Skin epidermis (tissue), 12 donors: ENCODE results near the gene TBL1Y.
"Not testable (repeated sequence)": the region's sequence is repeated elsewhere in the genome, so short reads cannot be mapped to it uniquely, and the experiment has no call there.

Source experiments
- H3K27ac ChIP-seq, 21 experiments: fragments of 200-600 bp; sonication (generic) in 11 of 21; one replicate each; pipeline ENCODE4 v1.5.0; 2020; ENCODE audit warnings: mild to moderate bottlenecking in 3 of 21, inconsistent platforms in 2 of 21, moderate library complexity in 2 of 21
- H3K4me3 ChIP-seq, 7 experiments: fragments of 200-600 bp; sonication (generic) in 2 of 7; one replicate each; pipeline ENCODE4 v1.5.0; 2020; ENCODE audit warnings: inconsistent platforms in 2 of 7, mild to moderate bottlenecking in 2 of 7, moderate library complexity in 1 of 7

TBL1Y gene

GRCh38 chrY:7041983-7042382 lies 131.5 kb downstream of the TBL1Y start:
- H3K4me3 ChIP-seq: no peak overlapping the region
- no peak overlapping the region for H3K27ac ChIP-seq

GRCh38 chrY:7052461-7052860 lies 142.0 kb downstream of the TBL1Y start:
- H3K4me3 ChIP-seq, H3K27ac ChIP-seq: not testable (repeated sequence)

GRCh38 chrY:7056886-7057285 lies 146.4 kb downstream of the TBL1Y start:
- H3K27ac ChIP-seq: peak overlapping the region in 1 of 21 experiments; percentile 45

GRCh38 chrY:7078725-7079124 lies 168.2 kb downstream of the TBL1Y start:
- Histone ChIP-seq H3K27ac (no peak overlapping the region), H3K4me3 (no peak overlapping the region)

More at GRCh38 chrY:7056886-7057285, 146.4 kb downstream of the TBL1Y start:
- H3K4me3 ChIP-seq: no peak overlapping the region

- H3K27ac ChIP-seq, H3K4me3 ChIP-seq: not testable (repeated sequence)
Measured at GRCh38 chrY:7080548-7080947, 170.1 kb downstream of the TBL1Y start.

GRCh38 chrY:7085606-7086005 lies 175.1 kb downstream of the TBL1Y start:
- Histone ChIP-seq H3K4me3 (no peak overlapping the region), H3K27ac (no peak overlapping the region)

- H3K27ac ChIP-seq: no peak overlapping the region
- no peak overlapping the region for H3K4me3 ChIP-seq
Measured at GRCh38 chrY:7092836-7093235, 182.3 kb downstream of the TBL1Y start.

GRCh38 chrY:7094365-7094764 lies 183.9 kb downstream of the TBL1Y start:
- Histone ChIP-seq H3K4me3 (no peak overlapping the region), H3K27ac (no peak overlapping the region)

GRCh38 chrY:7097021-7097420 lies 186.5 kb downstream of the TBL1Y start:
- no peak overlapping the region for H3K27ac ChIP-seq
- H3K4me3 ChIP-seq: no peak overlapping the region

GRCh38 chrY:7099742-7100141 lies 189.2 kb downstream of the TBL1Y start:
- H3K27ac ChIP-seq: no peak overlapping the region
- H3K4me3 ChIP-seq: no peak overlapping the region

GRCh38 chrY:7102680-7103079 lies 192.2 kb downstream of the TBL1Y start:
- Histone ChIP-seq H3K4me3 (no peak overlapping the region), H3K27ac (no peak overlapping the region)

GRCh38 chrY:7107179-7107578 lies 196.7 kb downstream of the TBL1Y start:
- Histone ChIP-seq H3K27ac (no peak overlapping the region), H3K4me3 (no peak overlapping the region)

- no peak overlapping the region for H3K27ac ChIP-seq
Measured at GRCh38 chrY:7110086-7110485, 199.6 kb downstream of the TBL1Y start.

GRCh38 chrY:7115871-7116270 lies 205.4 kb downstream of the TBL1Y start:
- Histone ChIP-seq H3K4me3 (no peak overlapping the region), H3K27ac (no peak overlapping the region)

More at GRCh38 chrY:7110086-7110485, 199.6 kb downstream of the TBL1Y start:
- no peak overlapping the region for H3K4me3 ChIP-seq

GRCh38 chrY:7122202-7122601 lies 211.7 kb downstream of the TBL1Y start:
- no peak overlapping the region for H3K27ac ChIP-seq

GRCh38 chrY:7125136-7126056 lies 214.9 kb downstream of the TBL1Y start:
- Histone ChIP-seq H3K4me3 (no peak overlapping the region), H3K27ac (no peak overlapping the region)

More at GRCh38 chrY:7122202-7122601, 211.7 kb downstream of the TBL1Y start:
- H3K4me3 ChIP-seq: no peak overlapping the region

GRCh38 chrY:7128211-7128610 lies 217.7 kb downstream of the TBL1Y start:
- no peak overlapping the region for H3K27ac ChIP-seq
- H3K4me3 ChIP-seq: no peak overlapping the region
